GM12864 (cell line): ENCODE results near the gene WNT7B.

Experiments
- DNase-seq: peaks from one replicate; pipeline ENCODE4 v3.0.0-alpha.2; 2011; ENCODE audit warnings: low read depth
- H3K4me3 ChIP-seq: 2 replicates; pipeline ENCODE4 v1.5.1; 2011; ENCODE audit warnings: mild to moderate bottlenecking, low read depth, low read length, control low read depth
- TF ChIP-seq, protein P1 (sequence below): IDR thresholded peaks from 2 replicates; pipeline ENCODE4 v1.5.1; 2011; ENCODE audit warnings: low read depth, mild to moderate bottlenecking, moderate library complexity, low read length, control low read depth, inconsistent platforms; ENCODE audit errors: missing control alignments

The WNT7B gene

DNA sequence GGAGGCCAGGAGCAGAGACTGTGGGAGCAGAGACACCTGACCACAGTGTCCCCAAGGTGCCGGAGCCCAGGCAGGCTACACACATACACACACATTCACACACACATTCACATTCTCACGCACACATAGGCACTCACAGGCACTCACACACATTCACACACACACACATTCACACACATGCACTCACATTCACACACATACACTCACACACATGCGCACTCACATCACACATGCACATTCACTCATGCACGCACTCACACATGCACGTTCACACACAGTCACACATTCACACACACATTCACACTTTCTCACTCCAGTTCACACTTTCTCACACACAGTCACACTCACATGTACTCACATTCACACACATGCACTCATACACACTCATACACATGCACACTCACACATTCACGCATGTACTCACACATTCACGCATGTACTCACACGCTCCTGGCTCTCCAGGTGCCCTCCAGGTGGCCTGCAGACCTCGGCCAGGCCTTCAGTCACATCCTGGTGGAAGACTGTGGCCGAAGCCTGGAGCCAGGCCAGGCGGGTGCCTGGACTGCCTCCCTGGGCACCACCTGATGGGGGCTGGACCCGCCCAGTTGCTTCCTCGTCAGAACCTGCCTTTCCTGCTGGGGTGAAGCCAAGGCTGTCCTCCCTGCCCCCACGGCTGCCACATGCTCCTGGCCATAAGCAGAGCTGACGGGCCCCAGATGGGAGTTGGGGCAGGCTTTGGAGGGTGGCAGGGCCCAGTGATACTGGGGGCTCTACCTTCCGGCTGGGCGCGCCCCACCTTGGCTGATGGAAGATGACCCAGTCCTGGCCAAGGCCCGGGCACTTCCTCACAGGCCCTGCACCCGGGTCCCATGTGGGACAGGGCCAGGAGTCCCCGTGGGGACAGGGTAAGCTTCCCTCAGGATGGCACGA lies 89.5 kb downstream of the WNT7B start:
- no peak for DNase-seq
- H3K4me3 ChIP-seq: no peak overlapping the region
- TF ChIP-seq, protein P1, sequence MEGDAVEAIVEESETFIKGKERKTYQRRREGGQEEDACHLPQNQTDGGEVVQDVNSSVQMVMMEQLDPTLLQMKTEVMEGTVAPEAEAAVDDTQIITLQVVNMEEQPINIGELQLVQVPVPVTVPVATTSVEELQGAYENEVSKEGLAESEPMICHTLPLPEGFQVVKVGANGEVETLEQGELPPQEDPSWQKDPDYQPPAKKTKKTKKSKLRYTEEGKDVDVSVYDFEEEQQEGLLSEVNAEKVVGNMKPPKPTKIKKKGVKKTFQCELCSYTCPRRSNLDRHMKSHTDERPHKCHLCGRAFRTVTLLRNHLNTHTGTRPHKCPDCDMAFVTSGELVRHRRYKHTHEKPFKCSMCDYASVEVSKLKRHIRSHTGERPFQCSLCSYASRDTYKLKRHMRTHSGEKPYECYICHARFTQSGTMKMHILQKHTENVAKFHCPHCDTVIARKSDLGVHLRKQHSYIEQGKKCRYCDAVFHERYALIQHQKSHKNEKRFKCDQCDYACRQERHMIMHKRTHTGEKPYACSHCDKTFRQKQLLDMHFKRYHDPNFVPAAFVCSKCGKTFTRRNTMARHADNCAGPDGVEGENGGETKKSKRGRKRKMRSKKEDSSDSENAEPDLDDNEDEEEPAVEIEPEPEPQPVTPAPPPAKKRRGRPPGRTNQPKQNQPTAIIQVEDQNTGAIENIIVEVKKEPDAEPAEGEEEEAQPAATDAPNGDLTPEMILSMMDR: no peak

DNA sequence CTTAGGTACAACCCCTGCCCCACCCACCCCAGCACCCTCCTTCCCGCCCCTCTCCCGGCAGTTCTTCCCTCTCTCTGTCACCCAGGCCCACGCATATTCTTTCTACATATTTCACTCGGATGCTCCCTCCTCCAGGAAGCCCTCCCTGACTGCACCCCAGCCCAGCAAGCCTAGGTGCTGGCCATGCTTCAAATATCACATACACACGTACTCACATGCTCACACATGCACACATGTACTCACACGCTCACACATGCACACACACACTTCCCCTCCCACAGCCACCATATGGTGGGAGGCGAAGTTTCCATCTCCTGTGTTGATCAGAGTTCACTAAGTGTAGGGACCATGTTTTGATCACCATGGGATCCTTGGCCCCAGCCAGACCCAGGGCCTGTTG lies 90.4 kb downstream of the WNT7B start:
- no peak for DNase-seq
- TF ChIP-seq, protein P1: no peak
- H3K4me3 ChIP-seq: no peak overlapping the region

GRCh38 chr22:45885941-45886395 lies 91.0 kb downstream of the WNT7B start:
- no peak for DNase-seq
- TF ChIP-seq, protein P1: no peak
- H3K4me3 ChIP-seq: no peak overlapping the region

- no peak for DNase-seq
These were observed 91.7 kb downstream of the WNT7B start for GRCh38 chr22:45885171-45885840.

DNA sequence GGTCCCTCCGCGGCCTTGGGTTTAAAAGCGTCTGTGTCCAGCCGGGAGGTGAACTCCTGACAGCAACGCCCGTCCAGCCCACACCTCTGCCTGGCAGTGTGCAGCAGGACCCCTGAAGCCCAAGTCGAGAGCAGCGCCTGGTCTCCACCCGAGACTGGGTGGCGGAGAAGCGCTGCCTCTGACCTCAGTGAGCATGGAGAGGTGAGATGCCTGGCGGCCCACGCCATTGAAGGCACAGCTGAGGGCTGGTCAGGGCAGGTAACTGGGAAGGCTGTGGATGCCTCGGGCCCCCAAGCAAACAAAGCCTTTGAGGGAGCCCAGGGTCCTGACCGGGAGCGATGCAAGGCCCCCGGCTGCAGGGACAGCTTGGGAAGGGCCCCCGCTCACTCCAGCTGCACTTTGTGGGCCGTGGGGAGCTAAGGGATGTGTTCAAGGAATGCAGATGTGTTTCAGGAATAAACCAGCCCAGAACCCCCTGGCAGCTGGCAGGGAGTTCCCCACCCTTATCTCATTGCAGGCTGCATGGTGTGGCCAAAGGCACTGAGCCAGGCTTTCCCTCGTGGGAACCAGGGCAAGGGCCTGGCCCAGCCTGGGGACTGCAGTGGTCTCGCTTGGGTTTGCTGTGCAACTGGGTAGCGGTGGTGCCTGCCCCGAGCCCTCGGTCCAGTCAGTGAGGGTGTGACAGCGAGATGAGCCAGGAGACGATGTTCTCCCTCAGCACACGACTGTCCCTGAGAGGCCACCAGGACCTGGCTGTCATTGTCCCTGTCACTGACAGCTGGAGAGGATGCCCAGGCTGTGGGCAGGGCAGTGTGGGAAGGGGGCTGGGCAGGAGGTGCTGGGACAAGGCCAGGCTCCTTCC lies 92.5 kb downstream of the WNT7B start:
- no peak overlapping the region for H3K4me3 ChIP-seq
- no peak for DNase-seq
- TF ChIP-seq, protein P1: no peak

More at GRCh38 chr22:45885171-45885840, 91.7 kb downstream of the WNT7B start:
- TF ChIP-seq, protein P1: no peak
- H3K4me3 ChIP-seq: no peak overlapping the region

- no peak for DNase-seq
- TF ChIP-seq, protein P1: no peak
- H3K4me3 ChIP-seq: no peak overlapping the region
These were observed 93.2 kb downstream of the WNT7B start for GRCh38 chr22:45883811-45884170.
